GM18868 (cell line): ENCODE data around the gene ZCCHC3.
"Not testable (repeated sequence)": the region's sequence is repeated elsewhere in the genome, so short reads cannot be mapped to it uniquely, and the experiment has no call there.

Experiments
- ATAC-seq: cut with Tn5 transposase; IDR thresholded peaks from one replicate; pipeline ENCODE4 v1.9.1; 2021; ENCODE audit warnings: mild to moderate bottlenecking, moderate library complexity; ENCODE audit not compliant: unreplicated experiment

ZCCHC3 gene

GRCh38 chr20:297098-297924 is at the start of gene ZCCHC3:
Gene ZCCHC3 (plus strand): TSS chr20:297570. CDS start chr20:297587, 17 bp downstream.
- peak; percentile 81 for ATAC-seq

- ATAC-seq: no peak
These were observed 46.0 kb upstream of the ZCCHC3 start for GRCh38 chr20:251354-251753.

- no peak for ATAC-seq
These were observed 44.6 kb upstream of the ZCCHC3 start for GRCh38 chr20:252801-253200.

GRCh38 chr20:253447-253846 is 43.9 kb upstream of the ZCCHC3 start:
- not testable (repeated sequence) for ATAC-seq

- ATAC-seq: no peak
These were observed 40.0 kb upstream of the ZCCHC3 start, which contains the start of gene DEFB132 for GRCh38 chr20:257419-257818. Gene DEFB132 (plus strand): TSS chr20:257724. CDS start chr20:257779, 55 bp downstream.

- no peak for ATAC-seq
These were observed 39.0 kb upstream of the ZCCHC3 start for GRCh38 chr20:258269-258858.

- no peak for ATAC-seq
These were observed 38.4 kb upstream of the ZCCHC3 start for GRCh38 chr20:258963-259362.

- no peak for ATAC-seq
These were observed 37.4 kb upstream of the ZCCHC3 start for GRCh38 chr20:259981-260380.

- ATAC-seq: no peak
These were observed 33.7 kb upstream of the ZCCHC3 start for GRCh38 chr20:263701-264100.

- peak; percentile 81 for ATAC-seq
These were observed 30.5 kb upstream of the ZCCHC3 start for GRCh38 chr20:266596-267562.

GRCh38 chr20:270517-270916 is 26.9 kb upstream of the ZCCHC3 start:
- ATAC-seq: no peak

- ATAC-seq: no peak
These were observed 26.3 kb upstream of the ZCCHC3 start for GRCh38 chr20:271069-271468.

- no peak for ATAC-seq
These were observed 25.8 kb upstream of the ZCCHC3 start for GRCh38 chr20:271528-271927.

GRCh38 chr20:272718-273117 is 24.7 kb upstream of the ZCCHC3 start:
- ATAC-seq: no peak

GRCh38 chr20:273884-274283 is 23.5 kb upstream of the ZCCHC3 start:
- no peak for ATAC-seq

GRCh38 chr20:275791-276190 is 21.6 kb upstream of the ZCCHC3 start:
- no peak for ATAC-seq

GRCh38 chr20:276620-277495 is 20.5 kb upstream of the ZCCHC3 start:
- no peak for ATAC-seq

GRCh38 chr20:277496-277781 is 19.9 kb upstream of the ZCCHC3 start:
- no peak for ATAC-seq

- no peak for ATAC-seq
These were observed 19.2 kb upstream of the ZCCHC3 start for GRCh38 chr20:278181-278580.
